ENCODE measurements around the gene TGFBI.

TGFBI gene

GRCh38 chr5:135986891-135987401 is 41.8 kb upstream of the TGFBI start:
- Histone ChIP-seq H3K4me3 (ENCODE audit: control insufficient read depth in 1 of 7, extremely low read depth in 1 of 7, insufficient read depth in 4 of 7, low read depth in 2 of 7, low read length in 6 of 7) (no peak overlapping the region), H3K9me3 (ENCODE audit: control extremely low read depth in 1 of 5, control insufficient read depth in 4 of 5, insufficient read depth in 2 of 5, low read depth in 1 of 5, low read length in 4 of 5) (peaks cover 0 to under 1% (median 0%) of the 10 kb centered on the region in 5 experiments), H3K4me1 (ENCODE audit: control extremely low read depth in 1 of 4, control insufficient read depth in 4 of 4, insufficient read depth in 4 of 4, low read length in 3 of 4) (peaks cover 0 to 4% (median 0%) of the 10 kb centered on the region in 4 experiments), H3K27ac (ENCODE audit: insufficient read depth in 1 of 2, low read depth in 1 of 2, low read length in 2 of 2, poor library complexity in 1 of 2, severe bottlenecking in 2 of 2) (no peak overlapping the region), H3K36me3 (ENCODE audit: control insufficient read depth in 4 of 4, insufficient read depth in 4 of 4, low read length in 3 of 4) (no peaks in the 10 kb centered on the region), H3K27me3 (replicated peaks in 2 of 5; ENCODE audit: control insufficient read depth in 4 of 5, insufficient read depth in 5 of 5, low read length in 4 of 5) (peaks cover 0 to 7% (median 0%) of the 10 kb centered on the region in 5 experiments)
- POLR2A ChIA-PET = interaction anchor here (0.6 kb wide), 1 partner anchor 26 kb away, joined by 3 read pairs; no protein-coding TSS in a partner anchor
- no peak for DNase-seq
- WGBS (ENCODE audit: insufficient coverage) = 100% methylated on average over 3 of the region's 3 CpGs
- CTCF ChIA-PET = interaction anchor here (0.5 to 1.5 kb wide), 2 partner anchors 9 to 495 kb away, joined by 3 to 5 read pairs; no protein-coding TSS in a partner anchor

GRCh38 chr5:135988546-135988945 is 40.2 kb upstream of the TGFBI start:
- H3K4me3 ChIP-seq (ENCODE audit: control insufficient read depth in 1 of 7, extremely low read depth in 1 of 7, insufficient read depth in 4 of 7, low read depth in 2 of 7, low read length in 6 of 7) = no peak overlapping the region
- H3K36me3 ChIP-seq (ENCODE audit: control insufficient read depth in 4 of 4, insufficient read depth in 4 of 4, low read length in 3 of 4) = no peaks in the 10 kb centered on the region
- peaks cover 0 to 7% (median 0%) of the 10 kb centered on the region in 5 experiments for H3K27me3 ChIP-seq (replicated peaks in 2 of 5; ENCODE audit: control insufficient read depth in 4 of 5, insufficient read depth in 5 of 5, low read length in 4 of 5)
- CTCF ChIA-PET = interaction anchor here (1.2 to 1.8 kb wide), 3 partner anchors 11 to 100 kb away, joined by 3 read pairs; no protein-coding TSS in a partner anchor
- peaks cover 0 to 4% (median 0%) of the 10 kb centered on the region in 4 experiments for H3K4me1 ChIP-seq (ENCODE audit: control extremely low read depth in 1 of 4, control insufficient read depth in 4 of 4, insufficient read depth in 4 of 4, low read length in 3 of 4)
- no peak for DNase-seq
- WGBS (ENCODE audit: insufficient coverage) = no CpG with 5 or more reads among the region's 3 CpGs
- POLR2A ChIA-PET = no interaction called here
- H3K9me3 ChIP-seq (ENCODE audit: control extremely low read depth in 1 of 5, control insufficient read depth in 4 of 5, insufficient read depth in 2 of 5, low read depth in 1 of 5, low read length in 4 of 5) = no peaks in the 10 kb centered on the region
- H3K27ac ChIP-seq (ENCODE audit: insufficient read depth in 1 of 2, low read depth in 1 of 2, low read length in 2 of 2, poor library complexity in 1 of 2, severe bottlenecking in 2 of 2) = no peak overlapping the region

GRCh38 chr5:135989686-135990085 is 39.1 kb upstream of the TGFBI start:
- no peaks in the 10 kb centered on the region for H3K9me3 ChIP-seq (ENCODE audit: control extremely low read depth in 1 of 5, control insufficient read depth in 4 of 5, insufficient read depth in 2 of 5, low read depth in 1 of 5, low read length in 4 of 5)
- no peak for DNase-seq
- no peak overlapping the region for H3K4me3 ChIP-seq (ENCODE audit: control insufficient read depth in 1 of 7, extremely low read depth in 1 of 7, insufficient read depth in 4 of 7, low read depth in 2 of 7, low read length in 6 of 7)
- H3K4me1 ChIP-seq (ENCODE audit: control extremely low read depth in 1 of 4, control insufficient read depth in 4 of 4, insufficient read depth in 4 of 4, low read length in 3 of 4) = peaks cover 0 to 4% (median 0%) of the 10 kb centered on the region in 4 experiments
- H3K36me3 ChIP-seq (ENCODE audit: control insufficient read depth in 4 of 4, insufficient read depth in 4 of 4, low read length in 3 of 4) = no peaks in the 10 kb centered on the region
- CTCF ChIA-PET = interaction anchor here (1.2 kb wide), 1 partner anchor 102 kb away, joined by 3 read pairs; no protein-coding TSS in a partner anchor
- WGBS (ENCODE audit: insufficient coverage) = 91% methylated on average over 5 of the region's 7 CpGs
- H3K27me3 ChIP-seq (replicated peaks in 2 of 5; ENCODE audit: control insufficient read depth in 4 of 5, insufficient read depth in 5 of 5, low read length in 4 of 5) = peaks cover 0 to 8% (median 0%) of the 10 kb centered on the region in 5 experiments
- H3K27ac ChIP-seq (ENCODE audit: insufficient read depth in 1 of 2, low read depth in 1 of 2, low read length in 2 of 2, poor library complexity in 1 of 2, severe bottlenecking in 2 of 2) = no peak overlapping the region
- POLR2A ChIA-PET = no interaction called here

GRCh38 chr5:135990528-135991255 is 38.1 kb upstream of the TGFBI start:
- 80% methylated on average over 20 of the region's 21 CpGs for WGBS (ENCODE audit: insufficient coverage)
- CTCF ChIA-PET = no interaction called here
- Histone ChIP-seq H3K36me3 (ENCODE audit: control insufficient read depth in 4 of 4, insufficient read depth in 4 of 4, low read length in 3 of 4) (no peaks in the 10 kb centered on the region), H3K9me3 (ENCODE audit: control extremely low read depth in 1 of 5, control insufficient read depth in 4 of 5, insufficient read depth in 2 of 5, low read depth in 1 of 5, low read length in 4 of 5) (peaks cover 0 to 4% (median 0%) of the 10 kb centered on the region in 5 experiments), H3K27ac (ENCODE audit: insufficient read depth in 1 of 2, low read depth in 1 of 2, low read length in 2 of 2, poor library complexity in 1 of 2, severe bottlenecking in 2 of 2) (no peak overlapping the region), H3K27me3 (replicated peaks in 2 of 5; ENCODE audit: control insufficient read depth in 4 of 5, insufficient read depth in 5 of 5, low read length in 4 of 5) (peaks cover 0 to 13% (median 0%) of the 10 kb centered on the region in 5 experiments), H3K4me1 (ENCODE audit: control extremely low read depth in 1 of 4, control insufficient read depth in 4 of 4, insufficient read depth in 4 of 4, low read length in 3 of 4) (peaks cover 0 to 4% (median 0%) of the 10 kb centered on the region in 4 experiments), H3K4me3 (ENCODE audit: control insufficient read depth in 1 of 7, extremely low read depth in 1 of 7, insufficient read depth in 4 of 7, low read depth in 2 of 7, low read length in 6 of 7) (no peak overlapping the region)
- peak in 2 of 3 donors; percentile 21 to 28 for DNase-seq
- POLR2A ChIA-PET = no interaction called here

- no peaks in the 10 kb centered on the region for H3K36me3 ChIP-seq (ENCODE audit: control insufficient read depth in 4 of 4, insufficient read depth in 4 of 4, low read length in 3 of 4)
- CTCF ChIA-PET = no interaction called here
- H3K27me3 ChIP-seq (replicated peaks in 2 of 5; ENCODE audit: control insufficient read depth in 4 of 5, insufficient read depth in 5 of 5, low read length in 4 of 5) = peaks cover 0 to 17% (median 0%) of the 10 kb centered on the region in 5 experiments
- peaks cover 0 to 4% (median 0%) of the 10 kb centered on the region in 5 experiments for H3K9me3 ChIP-seq (ENCODE audit: control extremely low read depth in 1 of 5, control insufficient read depth in 4 of 5, insufficient read depth in 2 of 5, low read depth in 1 of 5, low read length in 4 of 5)
- WGBS (ENCODE audit: insufficient coverage) = 94% methylated on average over 6 of the region's 6 CpGs
- no peak overlapping the region for H3K27ac ChIP-seq (ENCODE audit: insufficient read depth in 1 of 2, low read depth in 1 of 2, low read length in 2 of 2, poor library complexity in 1 of 2, severe bottlenecking in 2 of 2)
- no peaks in the 10 kb centered on the region for H3K4me1 ChIP-seq (ENCODE audit: control extremely low read depth in 1 of 4, control insufficient read depth in 4 of 4, insufficient read depth in 4 of 4, low read length in 3 of 4)
- H3K4me3 ChIP-seq (ENCODE audit: control insufficient read depth in 1 of 7, extremely low read depth in 1 of 7, insufficient read depth in 4 of 7, low read depth in 2 of 7, low read length in 6 of 7) = no peak overlapping the region
- POLR2A ChIA-PET = no interaction called here
- DNase-seq = no peak
Observed at GRCh38 chr5:135991429-135991828, 37.4 kb upstream of the TGFBI start.

GRCh38 chr5:135993335-135993879 is 35.4 kb upstream of the TGFBI start:
- ChIA-PET POLR2A (no interaction called here), CTCF (interaction anchor here (0.9 to 1.7 kb wide), 4 partner anchors 10 to 66 kb away, joined by 3 to 7 read pairs (median 3); no protein-coding TSS in a partner anchor)
- 92% methylated on average over 5 of the region's 6 CpGs for WGBS (ENCODE audit: insufficient coverage)
- no peak overlapping the region for H3K4me3 ChIP-seq (ENCODE audit: control insufficient read depth in 1 of 7, extremely low read depth in 1 of 7, insufficient read depth in 4 of 7, low read depth in 2 of 7, low read length in 6 of 7)
- no peak for DNase-seq
- H3K27ac ChIP-seq (ENCODE audit: insufficient read depth in 1 of 2, low read depth in 1 of 2, low read length in 2 of 2, poor library complexity in 1 of 2, severe bottlenecking in 2 of 2) = no peak overlapping the region
- H3K9me3 ChIP-seq (ENCODE audit: control extremely low read depth in 1 of 5, control insufficient read depth in 4 of 5, insufficient read depth in 2 of 5, low read depth in 1 of 5, low read length in 4 of 5) = peaks cover 0 to 4% (median 0%) of the 10 kb centered on the region in 5 experiments
- H3K36me3 ChIP-seq (ENCODE audit: control insufficient read depth in 4 of 4, insufficient read depth in 4 of 4, low read length in 3 of 4) = no peaks in the 10 kb centered on the region
- peaks cover 0 to 17% (median 0%) of the 10 kb centered on the region in 5 experiments for H3K27me3 ChIP-seq (replicated peaks in 2 of 5; ENCODE audit: control insufficient read depth in 4 of 5, insufficient read depth in 5 of 5, low read length in 4 of 5)
- no peaks in the 10 kb centered on the region for H3K4me1 ChIP-seq (ENCODE audit: control extremely low read depth in 1 of 4, control insufficient read depth in 4 of 4, insufficient read depth in 4 of 4, low read length in 3 of 4)

Measured in common myeloid progenitor, CD34-positive (primary cell).